Loucy (cell line): ENCODE measurements around the gene PTGDR.

Experiments
- EZH2phosphoT487 ChIP-seq: fragments of 200-600 bp; IDR thresholded peaks from 2 replicates; pipeline ENCODE4 v1.6.1; 2018; ENCODE audit warnings: antibody characterized with exemption, mild to moderate bottlenecking, moderate library complexity, borderline replicate concordance
- TF ChIP-seq, protein P1 (sequence below): fragments of 200-600 bp; sonication (generic); conservative IDR thresholded peaks from 2 replicates; pipeline ENCODE4 v1.5.1; 2014; ENCODE audit warnings: mild to moderate bottlenecking, antibody characterized with exemption, low read length

DNA sequence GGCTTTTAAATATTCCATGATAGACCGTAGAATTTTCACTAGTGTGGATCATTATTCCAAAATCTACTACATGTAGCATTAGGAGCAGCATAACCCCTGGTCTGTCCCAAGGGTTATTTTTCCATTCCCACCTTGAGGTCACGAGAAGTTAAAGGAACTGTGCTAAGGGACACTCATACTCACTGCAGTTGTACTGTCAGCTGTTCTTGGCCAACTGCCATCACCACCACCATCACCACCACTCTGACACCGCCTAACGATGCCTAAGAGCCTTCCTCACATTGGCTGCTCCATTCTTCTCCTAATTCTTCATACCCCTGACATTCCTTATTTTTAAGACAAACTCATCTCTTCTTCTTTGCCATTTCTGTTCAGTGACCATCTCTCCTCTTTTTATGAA, 13.4 kb upstream of the PTGDR start:
- TF ChIP-seq, protein P1, sequence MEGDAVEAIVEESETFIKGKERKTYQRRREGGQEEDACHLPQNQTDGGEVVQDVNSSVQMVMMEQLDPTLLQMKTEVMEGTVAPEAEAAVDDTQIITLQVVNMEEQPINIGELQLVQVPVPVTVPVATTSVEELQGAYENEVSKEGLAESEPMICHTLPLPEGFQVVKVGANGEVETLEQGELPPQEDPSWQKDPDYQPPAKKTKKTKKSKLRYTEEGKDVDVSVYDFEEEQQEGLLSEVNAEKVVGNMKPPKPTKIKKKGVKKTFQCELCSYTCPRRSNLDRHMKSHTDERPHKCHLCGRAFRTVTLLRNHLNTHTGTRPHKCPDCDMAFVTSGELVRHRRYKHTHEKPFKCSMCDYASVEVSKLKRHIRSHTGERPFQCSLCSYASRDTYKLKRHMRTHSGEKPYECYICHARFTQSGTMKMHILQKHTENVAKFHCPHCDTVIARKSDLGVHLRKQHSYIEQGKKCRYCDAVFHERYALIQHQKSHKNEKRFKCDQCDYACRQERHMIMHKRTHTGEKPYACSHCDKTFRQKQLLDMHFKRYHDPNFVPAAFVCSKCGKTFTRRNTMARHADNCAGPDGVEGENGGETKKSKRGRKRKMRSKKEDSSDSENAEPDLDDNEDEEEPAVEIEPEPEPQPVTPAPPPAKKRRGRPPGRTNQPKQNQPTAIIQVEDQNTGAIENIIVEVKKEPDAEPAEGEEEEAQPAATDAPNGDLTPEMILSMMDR, result no peak
- no peak for TF ChIP-seq EZH2phosphoT487
